ENCODE results near the gene CYP4F8.
A peak's percentile ranks its signal among the peaks of the same experiment; 100 is the strongest.
"Not testable (repeated sequence)": the region's sequence is repeated elsewhere in the genome, so short reads cannot be mapped to it uniquely, and the experiment has no call there.

CYP4F8 gene

GRCh38 chr19:15644816-15645215, 29.8 kb downstream of the CYP4F8 start:
- no peak for DNase-seq

- no peak for DNase-seq
Measured at GRCh38 chr19:15649526-15649925, 34.5 kb downstream of the CYP4F8 start.

- DNase-seq = not testable (repeated sequence)
Measured at GRCh38 chr19:15650123-15650522, 35.1 kb downstream of the CYP4F8 start.

- DNase-seq = no peak
Measured at GRCh38 chr19:15651791-15652190, 36.8 kb downstream of the CYP4F8 start.

GRCh38 chr19:15652559-15653278, 37.7 kb downstream of the CYP4F8 start:
- no peak for DNase-seq

- no peak for DNase-seq
Measured at GRCh38 chr19:15656467-15656866, 41.4 kb downstream of the CYP4F8 start.

- DNase-seq = no peak
Measured at GRCh38 chr19:15663247-15663646, 48.2 kb downstream of the CYP4F8 start.

- DNase-seq = no peak
Measured at GRCh38 chr19:15666186-15666585, 51.2 kb downstream of the CYP4F8 start.

- no peak for DNase-seq
Measured at GRCh38 chr19:15666883-15667282, 51.9 kb downstream of the CYP4F8 start.

GRCh38 chr19:15669440-15669839, 54.4 kb downstream of the CYP4F8 start:
- no peak for DNase-seq

GRCh38 chr19:15669891-15670290, 54.9 kb downstream of the CYP4F8 start:
- no peak for DNase-seq

GRCh38 chr19:15671237-15671821, 56.3 kb downstream of the CYP4F8 start:
- no peak for DNase-seq

- no peak for DNase-seq
Measured at GRCh38 chr19:15671891-15672579, 57.0 kb downstream of the CYP4F8 start.

GRCh38 chr19:15672580-15673175, 57.7 kb downstream of the CYP4F8 start, which contains the start of gene CYP4F12:
Gene CYP4F12, plus strand, starts transcription at chr19:15673087. Its CDS starts 443 bp downstream, at chr19:15673530.
- DNase-seq = peak; percentile 9

- no peak for DNase-seq
Measured at GRCh38 chr19:15673176-15673654, 58.2 kb downstream of the CYP4F8 start.

GRCh38 chr19:15675560-15675959, 60.5 kb downstream of the CYP4F8 start:
- no peak for DNase-seq

GRCh38 chr19:15679089-15679488, 64.1 kb downstream of the CYP4F8 start:
- DNase-seq = no peak

- DNase-seq = not testable (repeated sequence)
Measured at GRCh38 chr19:15679865-15680264, 64.8 kb downstream of the CYP4F8 start.

All from stimulated activated CD4-positive, alpha-beta T cell treated with anti-CD3 and anti-CD28 coated beads, Interleukin-1b, Interleukin-23, amount 100 ng/mL, for 48 hours (primary cell).